GM12873 (cell line): Measurements from ENCODE around the gene CYBA.
A peak's percentile ranks its signal among the peaks of the same experiment; 100 is the strongest.

Experiments used
- CTCF ChIP-seq: IDR thresholded peaks from 2 replicates; pipeline ENCODE4 v1.5.1; 2012; ENCODE audit warnings: low read depth, mild to moderate bottlenecking, moderate library complexity, low read length, control low read depth; ENCODE audit not compliant: insufficient read depth; ENCODE audit errors: missing control alignments

The CYBA gene

GRCh38 chr16:88634994-88635670 is 15.7 kb downstream of the CYBA start:
- TF ChIP-seq CTCF = peak; percentile 50

- TF ChIP-seq CTCF = no peak
These were observed 16.5 kb downstream of the CYBA start for GRCh38 chr16:88634141-88634993.

- TF ChIP-seq CTCF = peak; percentile 59
These were observed 17.1 kb downstream of the CYBA start for GRCh38 chr16:88633684-88634140.

GRCh38 chr16:88632587-88632930 is 18.3 kb downstream of the CYBA start:
- TF ChIP-seq CTCF = no peak

GRCh38 chr16:88631920-88632586 is 18.8 kb downstream of the CYBA start:
- no peak for TF ChIP-seq CTCF

- no peak for TF ChIP-seq CTCF
These were observed 19.5 kb downstream of the CYBA start for GRCh38 chr16:88631384-88631783.

- TF ChIP-seq CTCF = no peak
These were observed 19.9 kb downstream of the CYBA start for GRCh38 chr16:88630941-88631340.
